ENCODE measurements around the gene ZCCHC2.

Gene ZCCHC2

DNA sequence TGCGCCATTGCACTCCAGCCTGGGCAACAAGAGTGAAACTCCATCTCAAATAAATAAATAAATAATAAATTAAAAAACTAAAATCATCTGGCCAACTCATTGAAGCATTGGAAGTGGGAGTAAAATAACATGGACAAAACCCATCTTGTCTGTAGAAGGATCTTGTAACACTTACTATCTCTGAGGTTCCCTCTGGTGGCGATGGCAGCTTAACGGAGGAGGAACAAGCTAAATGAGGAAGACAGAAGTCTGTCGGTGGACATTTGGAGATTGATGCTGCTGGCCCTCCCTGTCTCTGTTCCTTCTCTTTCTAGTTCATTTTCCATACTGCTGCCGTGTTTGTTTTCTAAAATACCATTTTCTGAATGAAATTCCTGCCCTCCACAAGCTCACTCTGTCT is 43.4 kb downstream of the ZCCHC2 start:
- Histone ChIP-seq H3K79me2 (ENCODE audit: insufficient read depth, low read depth) (no peaks in the 10 kb centered on the region), H3K4me3 (IDR thresholded peaks at IDR 0.05; ENCODE audit: insufficient read depth, low read depth, low read length) (no peak overlapping the region), H3K27me3 (ENCODE audit: insufficient read depth, low read depth) (no peaks in the 10 kb centered on the region), H3K4me1 (ENCODE audit: low read depth, poor library complexity, severe bottlenecking) (no peaks in the 10 kb centered on the region), H3K9ac (no peak overlapping the region), H4K20me1 (ENCODE audit: insufficient read depth) (no peaks in the 10 kb centered on the region), H2AFZ (ENCODE audit: low read depth) (no peak overlapping the region), H3K36me3 (ENCODE audit: insufficient read depth) (peaks cover 4% of the 10 kb centered on the region; the same call in 1 of the 2 replicates), H3K27ac (no peak overlapping the region), H3K4me2 (no peak overlapping the region)
- TF ChIP-seq, protein P1, sequence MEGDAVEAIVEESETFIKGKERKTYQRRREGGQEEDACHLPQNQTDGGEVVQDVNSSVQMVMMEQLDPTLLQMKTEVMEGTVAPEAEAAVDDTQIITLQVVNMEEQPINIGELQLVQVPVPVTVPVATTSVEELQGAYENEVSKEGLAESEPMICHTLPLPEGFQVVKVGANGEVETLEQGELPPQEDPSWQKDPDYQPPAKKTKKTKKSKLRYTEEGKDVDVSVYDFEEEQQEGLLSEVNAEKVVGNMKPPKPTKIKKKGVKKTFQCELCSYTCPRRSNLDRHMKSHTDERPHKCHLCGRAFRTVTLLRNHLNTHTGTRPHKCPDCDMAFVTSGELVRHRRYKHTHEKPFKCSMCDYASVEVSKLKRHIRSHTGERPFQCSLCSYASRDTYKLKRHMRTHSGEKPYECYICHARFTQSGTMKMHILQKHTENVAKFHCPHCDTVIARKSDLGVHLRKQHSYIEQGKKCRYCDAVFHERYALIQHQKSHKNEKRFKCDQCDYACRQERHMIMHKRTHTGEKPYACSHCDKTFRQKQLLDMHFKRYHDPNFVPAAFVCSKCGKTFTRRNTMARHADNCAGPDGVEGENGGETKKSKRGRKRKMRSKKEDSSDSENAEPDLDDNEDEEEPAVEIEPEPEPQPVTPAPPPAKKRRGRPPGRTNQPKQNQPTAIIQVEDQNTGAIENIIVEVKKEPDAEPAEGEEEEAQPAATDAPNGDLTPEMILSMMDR (conservative IDR thresholded peaks at IDR 0.05; ENCODE audit: low read depth, low read length), result no peak

DNA sequence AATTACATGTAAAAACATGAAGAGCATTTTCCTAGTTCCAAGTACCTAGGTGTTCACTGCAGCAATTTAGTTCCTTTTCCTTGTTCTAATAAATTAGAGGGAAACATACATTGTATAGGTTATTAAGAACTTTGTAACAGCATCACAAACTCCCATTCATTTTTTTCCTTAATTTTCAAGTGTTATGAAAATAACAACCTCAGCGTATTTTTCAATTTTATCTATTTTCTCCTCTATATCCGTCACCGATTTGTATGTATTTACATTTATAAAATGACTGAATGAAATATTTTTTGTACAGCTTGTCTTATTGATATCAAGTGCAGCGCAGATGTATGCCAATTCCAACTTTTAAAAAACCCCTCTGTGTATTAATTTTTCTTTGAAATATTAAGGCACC is 44.0 kb downstream of the ZCCHC2 start:
- Histone ChIP-seq H4K20me1 (ENCODE audit: insufficient read depth) (no peaks in the 10 kb centered on the region), H3K79me2 (ENCODE audit: insufficient read depth, low read depth) (no peaks in the 10 kb centered on the region), H2AFZ (ENCODE audit: low read depth) (no peak overlapping the region), H3K27me3 (ENCODE audit: insufficient read depth, low read depth) (no peaks in the 10 kb centered on the region), H3K27ac (no peak overlapping the region), H3K4me2 (no peak overlapping the region), H3K4me3 (IDR thresholded peaks at IDR 0.05; ENCODE audit: insufficient read depth, low read depth, low read length) (no peak overlapping the region), H3K36me3 (ENCODE audit: insufficient read depth) (peaks cover 4% of the 10 kb centered on the region; the same call in 1 of the 2 replicates), H3K9ac (no peak overlapping the region), H3K4me1 (ENCODE audit: low read depth, poor library complexity, severe bottlenecking) (no peaks in the 10 kb centered on the region)
- TF ChIP-seq, protein P1 (conservative IDR thresholded peaks at IDR 0.05; ENCODE audit: low read depth, low read length), result no peak

DNA sequence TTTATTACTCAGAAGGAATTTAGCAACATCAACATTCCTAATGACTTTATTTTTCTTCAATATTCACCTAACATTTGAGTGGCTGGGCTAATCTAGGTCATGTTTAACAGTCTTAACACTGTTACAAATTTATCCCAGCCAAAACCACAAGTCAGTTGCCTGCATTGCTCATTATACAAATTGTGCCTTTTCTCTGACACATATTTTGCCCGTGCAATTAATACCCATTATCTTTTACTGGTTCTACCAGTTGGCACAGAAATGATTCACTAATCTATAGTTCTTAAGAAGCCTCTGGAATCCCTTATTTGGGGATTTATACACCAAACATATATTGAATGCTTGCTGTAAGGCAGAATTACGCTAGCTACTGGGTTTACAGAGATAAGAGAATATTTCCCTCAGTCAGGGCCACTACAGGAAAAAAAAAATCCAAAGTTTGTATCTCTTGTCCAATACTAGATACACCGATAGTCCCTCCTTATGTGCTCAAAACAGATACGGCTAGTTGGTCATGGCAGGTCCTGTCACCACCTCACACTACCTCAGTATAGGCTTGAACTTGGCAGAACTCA is 46.3 kb downstream of the ZCCHC2 start:
- Histone ChIP-seq H3K9ac (no peak overlapping the region), H3K79me2 (ENCODE audit: insufficient read depth, low read depth) (no peaks in the 10 kb centered on the region), H3K27ac (no peak overlapping the region), H3K4me2 (no peak overlapping the region), H3K4me1 (ENCODE audit: low read depth, poor library complexity, severe bottlenecking) (no peaks in the 10 kb centered on the region), H2AFZ (ENCODE audit: low read depth) (no peak overlapping the region), H3K36me3 (ENCODE audit: insufficient read depth) (peaks cover 4% of the 10 kb centered on the region), H3K27me3 (ENCODE audit: insufficient read depth, low read depth) (no peaks in the 10 kb centered on the region), H3K4me3 (IDR thresholded peaks at IDR 0.05; ENCODE audit: insufficient read depth, low read depth, low read length) (no peak overlapping the region), H4K20me1 (ENCODE audit: insufficient read depth) (no peaks in the 10 kb centered on the region)
- TF ChIP-seq, protein P1 (conservative IDR thresholded peaks at IDR 0.05; ENCODE audit: low read depth, low read length), result no peak

DNA sequence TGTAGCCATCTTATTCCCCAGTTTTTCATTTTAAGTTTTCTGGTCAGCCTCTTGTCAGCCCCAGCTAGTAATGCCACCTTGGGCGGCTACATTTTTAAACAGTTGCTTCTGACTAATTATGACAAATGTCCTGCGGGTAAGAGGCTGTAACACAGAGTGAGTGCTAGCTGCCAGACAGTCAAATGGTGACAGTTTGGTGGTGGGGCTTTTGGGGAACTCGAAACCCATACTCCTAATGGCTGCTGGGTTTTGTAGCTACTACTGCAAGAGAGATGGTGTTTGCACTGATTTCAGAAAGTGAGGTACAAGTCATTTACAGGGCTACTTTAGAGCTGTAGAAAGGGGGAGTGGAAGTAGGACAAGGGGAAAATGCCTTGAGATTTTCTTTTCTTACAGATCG is 48.2 kb downstream of the ZCCHC2 start:
- Histone ChIP-seq H3K4me2 (no peak overlapping the region), H3K9ac (no peak overlapping the region)

More for the DNA sequence above, 48.2 kb downstream of the ZCCHC2 start:
- peaks cover 4% of the 10 kb centered on the region for H3K36me3 ChIP-seq (ENCODE audit: insufficient read depth)
- TF ChIP-seq, protein P1 (conservative IDR thresholded peaks at IDR 0.05; ENCODE audit: low read depth, low read length), result no peak
- H3K27ac ChIP-seq, result no peak overlapping the region
- H3K4me1 ChIP-seq (ENCODE audit: low read depth, poor library complexity, severe bottlenecking), result no peaks in the 10 kb centered on the region
- no peaks in the 10 kb centered on the region for H3K79me2 ChIP-seq (ENCODE audit: insufficient read depth, low read depth)
- no peaks in the 10 kb centered on the region for H3K27me3 ChIP-seq (ENCODE audit: insufficient read depth, low read depth)
- H2AFZ ChIP-seq (ENCODE audit: low read depth), result no peak overlapping the region
- H3K4me3 ChIP-seq (IDR thresholded peaks at IDR 0.05; ENCODE audit: insufficient read depth, low read depth, low read length), result no peak overlapping the region
- no peaks in the 10 kb centered on the region for H4K20me1 ChIP-seq (ENCODE audit: insufficient read depth)

Measured in KMS-11 (cell line).